HAP-1 (cell line): ENCODE measurements around the gene RARRES2.

Experiments
- DNase-seq, 2 experiments: peaks; one replicate each; pipeline ENCODE4 v3.0.0-alpha.2; 2016 to 2020; ENCODE audit warnings: low spot score in 2 of 2
- H3K27me3 ChIP-seq: fragments of 250-450 bp; sonication (Bioruptor Pico); 2 replicates; pipeline ENCODE4 v1.5.1; 2020; ENCODE audit warnings: low read depth, mild to moderate bottlenecking, moderate library complexity
- H3K36me3 ChIP-seq: fragments of 250-450 bp; sonication (Bioruptor Pico); replicated peaks from 2 replicates; pipeline ENCODE4 v1.5.1; 2020; ENCODE audit warnings: mild to moderate bottlenecking
- H3K4me1 ChIP-seq: fragments of 250-450 bp; sonication (Bioruptor Pico); 2 replicates; pipeline ENCODE4 v1.5.1; 2020; ENCODE audit warnings: mild to moderate bottlenecking
- H3K4me3 ChIP-seq: fragments of 250-450 bp; sonication (Bioruptor Pico); 2 replicates; pipeline ENCODE4 v1.5.1; 2020; ENCODE audit warnings: mild to moderate bottlenecking, moderate library complexity
- H3K9me3 ChIP-seq: fragments of 250-450 bp; sonication (Bioruptor Pico); 2 replicates; pipeline ENCODE4 v1.5.1; 2020; ENCODE audit warnings: mild to moderate bottlenecking, moderate library complexity
- in situ Hi-C: fragments of 300-500 bp; cut with MboI; formaldehyde crosslinking; loops from 3 replicates; pipeline ENCODE4 v1.14.3; 2020; ENCODE audit warnings: low sequenced_read_pairs, inconsistent platforms, mixed read lengths

Gene RARRES2

DNA sequence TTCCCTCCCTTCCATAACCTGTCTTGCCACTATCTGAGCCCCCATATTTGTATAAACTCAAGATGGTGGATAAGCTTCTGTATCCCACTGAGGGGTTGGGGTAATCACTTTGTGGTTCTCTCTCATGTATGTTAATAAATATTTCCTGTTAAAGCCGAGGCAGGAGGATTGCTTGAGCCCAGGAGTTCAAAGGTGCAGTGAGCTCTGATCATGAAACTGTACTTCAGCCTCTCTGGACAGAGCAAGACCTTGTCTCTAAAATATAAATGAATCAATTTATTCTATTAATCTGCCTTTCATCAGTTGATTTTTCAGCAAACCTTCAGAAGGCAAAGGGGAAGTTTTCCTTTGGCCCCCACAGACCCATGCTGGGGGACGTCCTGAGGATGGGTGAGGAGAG lies 1.8 kb upstream of the RARRES2 start:
- Histone ChIP-seq H3K4me3 (no peak overlapping the region), H3K4me1 (no peaks in the 10 kb centered on the region), H3K27me3 (no peaks in the 10 kb centered on the region; the same call in 1 of the 2 replicates), H3K36me3 (no peaks in the 10 kb centered on the region), H3K9me3 (no peaks in the 10 kb centered on the region; the same call in 1 of the 2 replicates)
- in situ Hi-C loops: no loop called here
- DNase-seq: no peak

DNA sequence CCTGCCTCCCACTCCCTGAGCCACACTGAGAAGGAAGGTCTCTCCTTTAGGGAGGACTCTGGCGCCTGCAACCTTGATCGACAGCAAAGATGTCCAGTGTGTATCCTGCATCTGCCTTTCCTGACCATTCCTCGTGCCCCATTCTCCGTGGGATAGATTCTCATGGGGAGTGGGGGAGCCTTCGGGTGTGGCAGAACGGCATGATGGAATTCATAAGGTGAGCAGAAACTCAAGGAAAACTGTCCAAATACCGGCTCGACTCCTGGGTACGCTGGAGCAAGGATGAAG lies 636 bp upstream of the RARRES2 start:
- H3K4me1 ChIP-seq: no peaks in the 10 kb centered on the region
- H3K36me3 ChIP-seq: no peaks in the 10 kb centered on the region
- H3K9me3 ChIP-seq: no peaks in the 10 kb centered on the region; the same call in 1 of the 2 replicates
- in situ Hi-C loops: no loop called here
- no peak for DNase-seq
- no peak overlapping the region for H3K4me3 ChIP-seq
- H3K27me3 ChIP-seq: no peaks in the 10 kb centered on the region

DNA sequence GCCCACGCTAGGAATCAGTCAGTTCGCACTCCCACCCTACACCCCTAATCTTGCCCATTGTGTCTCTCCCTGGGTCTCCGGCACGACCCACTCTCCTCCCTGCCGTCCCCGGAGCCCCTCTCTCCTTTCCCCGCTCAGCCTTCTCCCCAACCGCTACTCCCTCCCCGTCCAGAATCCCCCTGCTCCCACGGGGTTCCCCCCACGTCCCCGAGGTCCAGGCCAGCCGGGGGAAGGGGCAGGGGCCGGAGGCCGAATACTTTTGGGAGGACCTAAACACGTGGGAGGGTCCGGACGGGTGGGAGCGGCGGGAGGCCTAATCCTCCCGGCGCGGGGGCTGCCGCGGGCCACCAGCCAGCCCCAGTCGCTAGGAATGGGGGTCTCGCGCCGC lies 560 bp downstream of the RARRES2 start:
- H3K9me3 ChIP-seq: no peaks in the 10 kb centered on the region; the same call in 1 of the 2 replicates
- in situ Hi-C loops: no loop called here
- H3K4me1 ChIP-seq: no peaks in the 10 kb centered on the region
- no peak for DNase-seq
- H3K36me3 ChIP-seq: no peaks in the 10 kb centered on the region
- H3K27me3 ChIP-seq: no peaks in the 10 kb centered on the region
- H3K4me3 ChIP-seq: no peak overlapping the region

DNA sequence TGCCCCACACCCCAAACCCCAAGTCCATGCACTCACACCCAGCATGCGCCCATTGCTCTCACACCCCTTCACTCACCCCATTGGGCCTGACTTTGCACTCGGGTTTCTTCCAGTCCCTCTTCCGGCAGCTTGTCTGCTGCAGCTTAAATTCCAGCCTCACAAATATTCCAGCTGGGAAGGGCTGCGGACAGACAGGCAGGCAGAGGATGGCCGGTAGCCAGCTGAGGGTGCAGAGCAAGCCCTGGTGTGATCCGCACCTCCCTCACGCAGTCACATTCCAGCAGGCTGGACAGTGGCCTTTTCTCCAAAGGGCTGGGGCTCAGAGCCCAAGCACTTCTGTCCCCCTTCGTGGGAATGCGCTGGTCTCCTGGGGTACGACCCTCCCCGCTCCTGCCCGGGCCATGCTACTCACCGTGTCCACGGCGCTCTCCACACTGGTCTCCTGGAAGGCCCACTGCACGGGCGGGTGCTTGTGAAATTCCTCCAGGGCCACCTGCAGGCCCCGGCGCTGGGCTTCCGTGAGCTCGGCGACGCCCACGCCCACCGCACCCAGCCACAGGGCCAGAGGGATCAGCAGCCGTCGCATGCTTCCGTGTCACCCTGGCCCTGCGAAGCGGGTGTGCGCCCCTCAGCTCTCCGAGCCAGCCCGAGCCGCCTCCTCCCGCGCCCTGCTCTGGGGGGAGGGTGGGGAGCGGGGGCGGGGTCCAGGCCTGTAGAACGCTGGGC lies 1.2 kb downstream of the RARRES2 start:
- in situ Hi-C loops: no loop called here
- no peaks in the 10 kb centered on the region for H3K36me3 ChIP-seq
- no peaks in the 10 kb centered on the region for H3K4me1 ChIP-seq
- no peak overlapping the region for H3K4me3 ChIP-seq
- no peaks in the 10 kb centered on the region; the same call in 1 of the 2 replicates for H3K9me3 ChIP-seq
- no peaks in the 10 kb centered on the region for H3K27me3 ChIP-seq
- DNase-seq: no peak

DNA sequence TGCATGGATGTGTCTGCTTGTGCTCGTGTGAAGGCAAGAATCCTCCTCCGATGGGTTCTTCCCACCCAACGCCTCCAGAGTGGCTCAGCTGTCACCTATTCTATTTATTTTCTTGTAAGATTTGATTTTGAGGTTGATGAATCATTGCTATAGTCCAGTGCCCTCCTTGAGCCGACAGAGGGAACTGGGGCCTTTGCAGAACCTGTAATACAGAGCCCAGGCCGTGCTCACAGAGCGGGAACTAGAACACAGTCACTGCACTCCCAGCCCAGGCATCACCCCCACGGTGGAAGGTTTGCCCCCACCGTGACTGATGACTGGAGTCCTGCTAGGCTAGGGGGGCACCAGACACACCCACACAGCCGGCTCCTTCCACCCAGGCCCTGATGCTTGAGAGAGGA lies 2.0 kb downstream of the RARRES2 start:
- in situ Hi-C loops: no loop called here
- H3K4me3 ChIP-seq: no peak overlapping the region
- no peaks in the 10 kb centered on the region for H3K4me1 ChIP-seq
- no peaks in the 10 kb centered on the region for H3K27me3 ChIP-seq
- no peaks in the 10 kb centered on the region; the same call in 1 of the 2 replicates for H3K9me3 ChIP-seq
- no peaks in the 10 kb centered on the region for H3K36me3 ChIP-seq
- DNase-seq: no peak

DNA sequence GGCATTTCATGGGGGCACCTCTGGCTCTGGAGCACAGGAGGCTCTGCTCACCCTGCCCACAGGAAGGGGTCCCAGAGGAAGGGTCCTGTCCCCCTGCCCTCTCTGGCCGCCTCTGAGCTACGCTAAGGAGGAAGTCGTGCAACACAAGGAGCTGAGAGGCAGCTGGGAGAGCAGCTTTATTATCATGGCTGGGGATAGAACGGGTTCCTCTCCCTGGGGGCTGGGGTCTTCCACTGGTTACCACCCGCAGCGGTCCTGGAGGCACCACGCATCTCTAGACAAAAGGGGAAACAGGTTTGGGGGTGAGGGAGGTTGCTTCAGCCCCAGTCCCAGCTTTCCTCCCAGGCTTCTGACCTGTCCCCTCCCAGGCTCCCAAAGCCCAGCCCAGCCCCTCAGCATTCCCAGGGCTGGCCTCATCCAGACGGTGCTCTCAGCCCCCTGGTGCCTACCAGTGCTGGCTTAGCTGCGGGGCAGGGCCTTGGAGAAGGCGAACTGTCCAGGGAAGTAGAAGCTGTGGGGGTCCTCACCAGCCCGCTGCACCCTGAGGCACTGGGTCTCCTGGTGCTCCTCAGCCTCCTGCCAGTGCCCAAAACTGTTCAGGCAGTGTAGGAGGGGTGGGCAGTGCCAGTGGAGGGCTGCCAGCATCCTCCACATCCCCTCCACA lies 3.1 kb downstream of the RARRES2 start:
- in situ Hi-C loops: no loop called here
- H3K9me3 ChIP-seq: no peaks in the 10 kb centered on the region
- H3K4me1 ChIP-seq: no peaks in the 10 kb centered on the region
- DNase-seq: no peak
- no peaks in the 10 kb centered on the region for H3K27me3 ChIP-seq
- H3K36me3 ChIP-seq: no peaks in the 10 kb centered on the region
- H3K4me3 ChIP-seq: no peak overlapping the region

DNA sequence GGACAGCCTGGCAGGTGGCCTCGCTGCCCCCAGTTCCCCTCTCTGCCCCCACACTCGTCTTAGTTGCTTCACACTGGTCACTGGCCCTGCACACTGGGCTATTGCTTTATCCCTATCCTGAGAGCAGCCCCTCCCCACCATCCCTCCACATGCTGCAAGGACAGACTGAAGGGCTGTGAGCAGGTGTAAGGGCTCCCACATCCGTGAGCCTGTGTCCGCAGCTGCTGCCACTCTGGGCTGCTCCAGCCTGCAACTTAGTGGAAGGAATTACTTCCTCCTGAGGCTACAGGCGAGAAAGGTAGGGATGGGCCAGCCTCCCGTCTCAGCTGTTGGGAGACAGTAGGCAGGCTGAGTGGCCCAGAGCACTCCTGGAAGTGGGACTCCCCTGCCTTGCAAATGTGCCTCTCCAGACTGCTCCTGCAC lies 3.8 kb downstream of the RARRES2 start:
- Histone ChIP-seq H3K4me1 (no peaks in the 10 kb centered on the region), H3K9me3 (no peaks in the 10 kb centered on the region), H3K4me3 (no peak overlapping the region), H3K27me3 (no peaks in the 10 kb centered on the region), H3K36me3 (no peaks in the 10 kb centered on the region)
- DNase-seq: no peak
- in situ Hi-C loops: no loop called here

DNA sequence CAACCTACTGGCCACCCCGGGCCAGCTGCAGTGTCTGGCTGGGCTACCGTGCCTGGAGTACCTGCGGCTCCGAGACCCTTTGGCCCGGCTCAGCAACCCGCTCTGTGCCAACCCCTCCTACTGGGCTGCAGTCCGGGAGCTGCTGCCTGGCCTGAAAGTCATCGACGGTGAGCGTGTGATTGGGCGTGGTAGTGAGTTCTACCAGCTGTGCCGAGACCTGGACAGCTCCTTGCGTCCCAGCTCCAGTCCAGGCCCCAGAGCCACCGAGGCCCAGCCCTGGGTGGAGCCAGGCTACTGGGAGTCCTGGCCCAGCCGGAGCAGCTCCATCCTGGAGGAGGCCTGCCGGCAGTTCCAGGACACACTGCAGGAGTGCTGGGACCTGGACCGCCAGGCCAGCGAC lies 4.2 kb downstream of the RARRES2 start:
- in situ Hi-C loops: no loop called here
- DNase-seq: no peak

DNA sequence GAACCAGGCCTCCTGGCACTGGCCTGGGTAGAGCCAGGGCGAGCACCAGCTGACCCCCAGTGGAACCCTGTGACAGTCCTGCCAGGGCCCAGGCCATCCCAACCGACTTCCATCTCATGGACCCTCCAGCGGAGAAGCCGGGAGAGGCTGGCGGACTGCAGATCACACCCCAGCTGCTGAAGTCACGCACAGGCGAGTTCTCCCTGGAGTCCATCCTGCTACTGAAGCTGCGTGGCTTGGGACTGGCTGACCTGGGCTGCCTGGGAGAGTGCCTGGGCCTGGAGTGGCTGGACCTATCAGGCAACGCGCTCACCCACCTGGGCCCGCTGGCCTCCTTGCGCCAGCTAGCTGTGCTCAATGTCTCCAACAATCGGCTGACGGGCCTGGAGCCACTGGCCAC lies 4.7 kb downstream of the RARRES2 start:
- no peaks in the 10 kb centered on the region for H3K36me3 ChIP-seq
- DNase-seq: no peak
- H3K9me3 ChIP-seq: no peaks in the 10 kb centered on the region
- no peaks in the 10 kb centered on the region for H3K27me3 ChIP-seq
- no peaks in the 10 kb centered on the region for H3K4me1 ChIP-seq
- no peak overlapping the region for H3K4me3 ChIP-seq
- in situ Hi-C loops: no loop called here

More for the DNA sequence above, 4.2 kb downstream of the RARRES2 start:
- Histone ChIP-seq H3K9me3 (no peaks in the 10 kb centered on the region), H3K27me3 (no peaks in the 10 kb centered on the region), H3K36me3 (no peaks in the 10 kb centered on the region), H3K4me3 (no peak overlapping the region), H3K4me1 (no peaks in the 10 kb centered on the region)

DNA sequence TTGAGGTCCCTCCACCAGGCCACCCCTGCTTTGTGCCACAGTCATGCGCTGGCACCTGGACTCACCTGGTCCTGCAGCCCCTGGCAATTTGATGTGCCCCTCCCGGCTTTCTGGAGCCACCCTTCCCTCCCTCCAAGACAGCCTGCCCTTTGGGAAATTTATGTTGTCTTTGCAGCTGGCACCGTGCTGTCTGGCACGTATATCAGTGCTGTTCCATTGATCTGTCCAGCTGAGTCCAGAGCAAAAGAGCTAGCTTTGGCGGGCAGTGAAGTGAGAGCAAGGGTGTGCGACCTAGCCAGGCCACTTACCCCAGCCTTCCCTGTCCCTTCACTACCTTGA lies 5.7 kb downstream of the RARRES2 start:
- no peaks in the 10 kb centered on the region for H3K27me3 ChIP-seq
- no peaks in the 10 kb centered on the region for H3K36me3 ChIP-seq
- DNase-seq: no peak
- H3K4me1 ChIP-seq: no peaks in the 10 kb centered on the region
- in situ Hi-C loops: no loop called here
- no peak overlapping the region for H3K4me3 ChIP-seq
- H3K9me3 ChIP-seq: no peaks in the 10 kb centered on the region

DNA sequence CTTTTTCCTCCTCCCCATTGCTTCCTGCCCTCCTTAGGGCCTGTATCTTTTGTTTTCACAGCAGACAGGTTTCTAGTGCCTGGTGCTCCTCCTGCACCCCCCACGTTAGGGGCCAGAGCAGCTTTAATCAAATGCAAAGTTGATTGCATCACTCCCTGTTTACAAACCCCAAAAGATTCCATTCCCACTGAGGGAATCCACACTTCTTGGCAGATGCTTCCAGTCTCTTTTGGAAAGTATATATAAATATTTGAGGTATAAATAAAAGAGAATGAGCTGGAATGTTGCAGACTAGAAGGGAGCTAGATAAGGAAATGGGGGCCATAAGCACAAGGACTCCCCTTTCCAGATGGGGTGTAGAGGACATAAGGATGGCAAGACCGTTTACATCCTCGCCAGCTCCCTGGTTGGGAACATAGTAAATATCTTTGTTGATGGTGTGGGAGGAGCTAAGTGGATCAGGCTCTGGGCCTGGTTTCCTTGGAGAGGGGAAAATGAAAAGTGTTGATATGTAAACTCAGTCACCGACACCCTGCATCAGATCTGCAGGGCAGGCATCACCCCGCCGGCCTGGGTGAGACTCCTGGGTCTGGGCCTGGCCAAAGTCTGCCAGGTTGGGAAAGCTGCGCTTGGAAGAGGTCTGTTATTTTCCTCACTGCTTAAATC lies 6.2 kb downstream of the RARRES2 start:
- Histone ChIP-seq H3K4me1 (no peaks in the 10 kb centered on the region), H3K36me3 (no peaks in the 10 kb centered on the region), H3K9me3 (no peaks in the 10 kb centered on the region), H3K4me3 (no peak overlapping the region), H3K27me3 (no peaks in the 10 kb centered on the region)
- DNase-seq: no peak
- in situ Hi-C loops: no loop called here

DNA sequence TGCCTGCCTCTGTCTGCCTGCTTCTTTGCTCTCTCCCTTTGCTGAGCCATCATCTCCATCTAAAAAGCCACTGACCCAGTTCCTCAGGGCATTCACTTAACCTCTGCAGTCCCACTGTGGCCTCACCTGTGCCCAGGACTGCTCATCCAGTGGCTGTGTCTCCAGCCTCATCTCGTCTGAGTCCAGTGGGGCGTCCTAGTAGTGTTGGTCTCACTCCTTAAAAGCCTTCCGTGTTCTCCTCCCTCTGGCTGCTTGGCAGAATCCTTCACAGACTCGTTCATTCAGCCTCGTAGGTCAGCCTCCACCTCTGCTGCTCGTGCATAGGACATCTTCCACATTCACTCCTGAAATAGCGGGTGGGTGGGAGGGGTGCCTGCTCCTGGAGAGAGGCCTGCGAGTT lies 7.3 kb downstream of the RARRES2 start:
- Histone ChIP-seq H3K9me3 (no peaks in the 10 kb centered on the region), H3K36me3 (no peaks in the 10 kb centered on the region), H3K4me1 (no peaks in the 10 kb centered on the region), H3K27me3 (no peaks in the 10 kb centered on the region), H3K4me3 (no peak overlapping the region)
- in situ Hi-C loops: no loop called here
- no peak for DNase-seq

DNA sequence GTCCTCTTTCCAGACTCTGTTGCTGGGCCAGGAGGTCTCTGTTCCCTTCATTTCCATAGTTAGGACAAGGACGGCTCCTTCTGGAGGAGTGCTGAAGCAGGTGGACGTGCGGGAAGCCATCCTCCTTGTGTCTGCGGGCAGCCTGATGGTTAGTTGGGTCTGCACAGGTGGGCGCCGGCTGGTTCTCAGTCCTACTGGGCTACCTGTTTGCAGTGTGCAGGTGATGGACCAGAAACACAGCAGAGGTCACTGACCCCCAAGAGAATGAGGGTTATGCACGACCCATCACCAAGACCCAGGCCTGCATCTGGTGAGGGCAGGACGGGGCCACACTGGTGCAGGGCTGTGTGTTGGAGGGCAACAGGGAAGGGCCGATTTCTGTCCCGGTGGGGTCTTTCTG lies 7.8 kb downstream of the RARRES2 start:
- no peaks in the 10 kb centered on the region for H3K4me1 ChIP-seq
- H3K4me3 ChIP-seq: no peak overlapping the region
- no peak for DNase-seq
- H3K36me3 ChIP-seq: no peaks in the 10 kb centered on the region
- no peaks in the 10 kb centered on the region for H3K27me3 ChIP-seq
- H3K9me3 ChIP-seq: no peaks in the 10 kb centered on the region
- in situ Hi-C loops: no loop called here

DNA sequence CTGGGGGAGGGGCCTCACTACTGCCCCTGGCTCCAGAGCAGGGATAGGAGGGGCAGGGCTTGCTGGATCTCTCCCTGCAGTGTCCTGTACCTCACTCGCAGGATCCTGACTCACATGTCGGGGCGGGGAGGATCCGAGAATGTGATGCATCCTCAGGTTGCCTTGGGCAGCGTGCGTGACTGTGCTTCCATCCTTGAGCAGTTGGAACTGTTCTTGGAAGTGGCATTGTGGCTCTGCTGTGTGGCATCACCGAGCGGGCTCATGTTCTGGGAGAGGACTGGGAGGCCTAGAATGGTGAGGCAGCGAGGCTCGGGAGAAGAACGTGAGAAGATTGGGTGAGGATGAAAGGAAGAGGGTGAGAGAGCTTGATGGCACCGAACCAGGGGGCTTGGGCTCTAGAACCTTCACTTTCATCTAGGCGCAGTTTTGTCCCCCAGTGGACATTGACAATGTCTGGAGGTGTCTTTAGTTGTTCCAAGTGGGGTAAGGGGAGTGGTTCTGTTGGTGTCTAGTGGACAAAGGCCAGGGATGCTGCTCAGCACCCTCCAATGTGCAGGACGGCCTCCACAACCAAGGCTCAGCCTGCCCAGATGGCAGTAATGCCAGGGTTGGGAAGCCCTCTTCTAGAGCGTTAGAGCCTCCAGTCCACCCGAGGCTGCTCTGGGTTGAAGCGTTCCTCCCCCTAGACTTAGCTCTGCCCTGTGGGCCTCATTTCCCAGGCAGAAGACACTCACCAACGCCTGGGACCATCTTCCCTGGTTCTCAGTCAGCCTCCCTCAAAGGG lies 8.4 kb downstream of the RARRES2 start:
- no peaks in the 10 kb centered on the region for H3K36me3 ChIP-seq
- no peaks in the 10 kb centered on the region for H3K9me3 ChIP-seq
- in situ Hi-C loops: no loop called here
- H3K27me3 ChIP-seq: no peaks in the 10 kb centered on the region
- H3K4me3 ChIP-seq: no peak overlapping the region
- no peaks in the 10 kb centered on the region for H3K4me1 ChIP-seq
- no peak for DNase-seq
